ENCODE measurements around the gene AP5Z1.

- TF ChIP-seq POLR2A (IDR thresholded peaks at IDR 0.05) (no peak), CTCF (IDR thresholded peaks at IDR 0.05) (no peak), EP300 (IDR thresholded peaks at IDR 0.05) (no peak)
Measured at GRCh38 chr7:4800926-4801838, 25.8 kb downstream of the AP5Z1 start.

Data from gastroesophageal sphincter (tissue), 3 donors.